Measurements from ENCODE around the gene MAPK6.

Gene MAPK6

DNA sequence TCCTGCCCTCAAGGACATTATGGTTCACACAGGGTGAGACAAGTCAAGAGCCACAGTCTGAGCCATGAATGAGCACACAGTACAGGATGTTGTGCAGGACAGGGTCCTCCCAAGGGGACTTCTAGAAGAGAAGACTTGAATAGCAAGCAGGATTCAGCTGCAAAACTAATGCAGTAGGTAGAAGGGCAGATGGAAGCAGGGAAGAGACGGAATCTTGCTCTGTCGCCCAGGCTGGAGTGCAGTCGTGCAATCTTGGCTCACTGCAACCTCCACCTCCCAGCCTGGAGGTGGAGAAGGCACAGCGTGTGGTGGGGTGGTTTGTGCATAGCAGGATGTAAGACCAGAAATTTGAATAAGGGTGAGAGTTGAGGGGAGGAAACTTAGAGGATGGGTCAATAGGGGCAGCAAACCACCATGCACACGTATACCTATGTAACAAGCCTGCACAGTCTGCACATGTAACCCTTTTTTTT, 85.5 kb downstream of the MAPK6 start:
- no peak for DNase-seq

GRCh38 chr15:52105846-52106245, 86.8 kb downstream of the MAPK6 start:
- DNase-seq: no peak

GRCh38 chr15:52106641-52107040, 87.6 kb downstream of the MAPK6 start:
- no peak for DNase-seq

- no peak for DNase-seq
Observed at GRCh38 chr15:52107238-52107637, 88.2 kb downstream of the MAPK6 start.

- DNase-seq: no peak
Observed at GRCh38 chr15:52109559-52110451, 90.8 kb downstream of the MAPK6 start.

DNA sequence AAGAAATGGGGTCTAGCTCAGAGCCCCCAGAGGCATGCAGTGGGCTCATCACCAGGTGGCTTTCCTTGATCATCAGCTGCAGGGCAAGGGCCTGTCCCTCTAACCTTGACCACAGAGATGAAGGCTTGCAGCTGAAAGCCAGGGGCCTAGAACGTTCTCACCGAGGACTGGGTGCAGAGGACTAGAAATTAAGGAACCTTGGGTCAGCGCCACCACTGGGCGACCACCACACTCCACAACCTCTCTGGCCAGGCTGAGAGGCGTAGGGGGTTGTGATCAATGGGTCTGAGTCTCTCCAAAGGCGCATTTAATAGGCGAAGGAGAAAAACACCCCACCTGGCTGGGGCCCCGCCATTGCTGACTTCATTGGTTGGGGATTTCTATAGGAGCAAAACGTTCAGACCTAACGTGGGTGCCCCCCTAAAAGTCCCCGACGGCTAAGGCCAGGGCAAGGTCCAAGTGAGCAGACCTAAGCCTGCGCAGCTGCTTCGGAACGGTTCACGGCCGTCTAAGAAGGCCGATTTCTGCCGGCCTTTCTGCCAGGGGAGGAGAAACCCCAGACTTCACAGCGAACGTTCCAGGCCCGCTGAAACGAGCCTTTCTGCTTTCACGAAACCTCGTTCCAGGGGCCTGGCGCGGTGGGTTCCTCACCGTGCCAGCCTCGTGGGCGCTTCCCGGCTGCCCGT, 92.6 kb downstream of the MAPK6 start:
- no peak for DNase-seq

DNA sequence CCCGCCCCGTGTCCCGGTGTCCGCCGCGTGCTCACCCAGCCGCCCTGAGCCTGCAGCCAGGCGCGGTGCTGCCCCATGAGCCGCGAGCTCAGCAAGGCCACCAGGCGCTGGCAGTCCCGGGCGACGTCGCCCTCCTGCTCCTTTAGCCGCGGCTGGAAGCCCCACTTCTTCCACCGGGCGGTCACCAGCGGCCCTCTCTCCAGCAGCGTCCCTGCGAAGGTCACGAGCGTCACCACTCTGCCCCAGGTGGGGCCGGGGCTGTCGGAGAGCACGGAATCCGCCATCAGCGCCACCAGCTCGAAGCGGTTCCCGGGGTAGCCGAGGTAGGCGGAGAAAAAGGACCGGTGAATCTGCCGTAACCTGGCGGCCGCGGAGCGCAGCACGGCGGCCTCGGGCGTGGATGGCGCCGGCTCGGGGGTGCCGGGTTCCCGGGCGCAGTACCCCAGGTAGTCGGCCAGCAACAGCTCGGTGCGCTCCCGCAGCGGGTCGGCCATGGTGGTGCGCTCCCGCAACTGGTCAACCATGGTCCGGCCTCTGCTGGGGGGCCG, 93.3 kb downstream of the MAPK6 start:
- DNase-seq: peak; percentile 49

- DNase-seq: no peak
Observed at GRCh38 chr15:52113235-52113634, 94.2 kb downstream of the MAPK6 start.

DNA sequence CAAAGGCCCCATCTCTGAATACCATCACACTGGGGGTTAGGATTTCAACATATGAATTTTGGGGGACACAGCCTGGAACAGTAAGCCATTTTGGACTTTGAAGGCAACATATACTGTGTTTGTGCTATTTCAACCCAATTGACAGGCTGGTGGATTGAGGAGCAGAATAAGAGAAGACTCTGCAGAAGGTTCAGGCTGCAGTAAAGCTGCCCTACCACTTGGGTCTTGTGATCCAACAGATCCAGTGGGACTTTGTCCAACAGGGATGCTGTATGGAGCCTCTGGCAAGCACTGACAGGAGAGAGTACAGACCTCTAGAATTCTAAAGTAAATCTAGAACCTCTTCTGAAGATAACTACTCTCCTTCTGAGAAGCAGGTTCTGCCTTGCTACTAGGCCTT, 94.7 kb downstream of the MAPK6 start:
- no peak for DNase-seq

DNA sequence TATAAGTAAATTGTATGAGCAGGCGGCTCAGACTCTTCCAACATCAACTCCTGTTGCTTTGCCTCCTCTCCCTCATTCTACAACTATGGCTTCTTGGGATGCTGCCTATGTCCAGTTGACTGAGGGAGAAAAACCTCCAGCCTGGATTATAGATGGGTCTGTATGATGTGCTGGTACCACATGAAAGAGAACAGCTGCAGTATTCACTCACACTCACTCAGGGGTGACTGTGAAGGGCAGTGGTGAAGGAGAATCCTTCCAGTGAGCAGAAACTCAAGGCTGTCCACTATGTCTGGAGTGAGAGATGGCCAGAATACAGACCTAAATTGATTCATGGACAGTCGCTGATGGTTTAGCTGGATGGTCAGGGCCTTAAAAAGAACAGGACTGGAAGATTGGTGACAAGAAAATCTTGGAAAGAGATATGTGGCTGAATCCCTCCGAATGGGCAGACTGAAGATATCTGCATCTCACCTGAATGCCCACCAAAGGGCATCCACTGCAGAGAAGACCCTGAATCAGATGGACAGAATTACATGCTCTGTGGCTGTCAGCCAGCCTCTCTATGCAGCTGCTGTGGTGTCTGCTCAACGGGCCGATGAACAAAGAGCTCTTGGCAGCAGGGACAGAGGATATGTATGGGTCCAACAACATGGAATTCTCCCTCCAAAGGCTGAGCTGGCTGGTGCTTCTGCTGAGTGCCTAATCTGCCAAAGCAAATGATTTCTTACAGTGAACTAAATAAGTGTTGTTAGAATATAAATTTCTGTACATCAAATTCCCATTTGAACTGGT, 95.4 kb downstream of the MAPK6 start:
- no peak for DNase-seq

DNA sequence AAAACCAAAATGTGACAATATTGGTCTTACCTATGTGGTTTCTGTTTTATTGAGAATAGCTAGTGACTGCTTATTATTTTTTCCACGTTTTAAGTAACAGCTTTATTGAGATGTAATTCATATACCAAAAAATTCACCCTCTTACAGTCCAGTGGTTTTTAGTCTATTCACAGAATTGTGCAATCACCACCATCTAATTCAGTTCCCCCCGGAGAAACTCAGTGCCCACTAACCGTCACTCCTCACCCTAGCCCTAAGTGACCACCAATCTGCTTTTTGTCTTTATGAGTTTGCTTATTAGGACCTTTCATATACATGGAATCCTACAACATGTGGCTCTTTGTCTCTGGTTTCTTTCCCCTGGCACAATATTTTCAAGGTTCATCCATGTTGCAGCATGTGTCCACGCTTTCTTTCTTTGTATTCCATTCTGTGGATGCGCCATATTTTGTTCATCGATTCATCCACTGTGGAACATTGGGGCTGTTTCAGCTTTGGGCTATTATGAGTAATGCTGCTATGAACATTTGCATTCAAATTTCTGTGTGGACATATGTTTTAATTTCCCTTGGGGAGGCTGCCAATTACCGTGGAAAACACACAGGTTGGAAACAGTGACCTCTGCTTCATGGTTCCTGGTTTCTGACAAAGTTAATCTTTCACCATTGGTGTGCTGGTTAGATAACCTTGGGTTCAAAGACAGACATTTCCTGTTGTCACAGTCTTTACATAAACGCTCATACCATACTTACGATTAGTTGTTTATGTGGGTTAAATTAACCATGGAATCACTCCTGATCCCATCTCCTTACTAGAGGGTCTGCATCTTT, 96.8 kb downstream of the MAPK6 start:
- DNase-seq: no peak
